ENCODE results near the gene SRA1. TPM values are rescaled to one million over a fixed set of nuclear protein-coding genes. Genes with fewer than 3 reads are reported as not detected.
A peak's percentile ranks its signal among the peaks of the same experiment; 100 is the strongest.

SRA1 gene
- total RNA-seq, 1 experiment from 2014 or later: 54.4 TPM

DNA sequence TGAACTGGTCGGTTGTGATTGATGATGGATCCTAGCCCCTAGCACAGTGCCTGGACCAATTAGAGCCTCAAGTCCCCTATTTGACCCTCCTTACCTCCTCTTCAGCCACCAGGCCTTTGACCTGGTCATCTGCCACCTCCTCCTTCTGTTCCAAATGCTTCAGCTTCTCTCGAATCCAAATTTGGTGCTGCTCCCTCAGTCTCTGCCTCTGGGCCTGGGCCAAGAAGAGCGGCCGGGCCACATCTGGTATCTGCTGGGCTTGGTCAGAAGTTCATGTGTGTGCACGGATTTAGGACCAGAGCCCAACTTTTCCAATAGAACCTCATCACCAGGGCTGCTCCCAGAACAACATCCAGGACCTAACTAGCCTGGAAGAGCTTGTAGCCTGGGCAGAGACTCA is 13.8 kb upstream of the SRA1 start:
- no peak for DNase-seq (ENCODE audit: low read depth)

DNA sequence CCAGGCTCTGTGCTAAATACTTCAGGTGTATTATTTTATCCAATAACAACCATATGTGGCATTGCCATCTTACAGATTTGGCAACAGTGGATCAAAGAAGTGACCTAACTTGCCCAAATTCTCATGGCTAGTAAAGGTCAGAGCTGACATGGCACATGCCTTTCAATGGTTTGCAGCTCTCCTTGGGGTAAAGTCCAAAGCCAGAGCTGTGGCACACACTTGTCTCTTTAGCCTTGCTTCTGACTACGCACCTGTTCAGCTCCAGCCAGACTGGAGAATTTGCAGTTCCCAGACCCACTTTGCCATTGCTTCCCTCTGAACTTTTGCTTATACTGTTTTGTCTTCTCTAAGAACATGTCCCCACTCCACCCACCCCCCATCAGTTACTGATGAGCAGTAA is 13.2 kb upstream of the SRA1 start:
- DNase-seq (ENCODE audit: low read depth): no peak

DNA sequence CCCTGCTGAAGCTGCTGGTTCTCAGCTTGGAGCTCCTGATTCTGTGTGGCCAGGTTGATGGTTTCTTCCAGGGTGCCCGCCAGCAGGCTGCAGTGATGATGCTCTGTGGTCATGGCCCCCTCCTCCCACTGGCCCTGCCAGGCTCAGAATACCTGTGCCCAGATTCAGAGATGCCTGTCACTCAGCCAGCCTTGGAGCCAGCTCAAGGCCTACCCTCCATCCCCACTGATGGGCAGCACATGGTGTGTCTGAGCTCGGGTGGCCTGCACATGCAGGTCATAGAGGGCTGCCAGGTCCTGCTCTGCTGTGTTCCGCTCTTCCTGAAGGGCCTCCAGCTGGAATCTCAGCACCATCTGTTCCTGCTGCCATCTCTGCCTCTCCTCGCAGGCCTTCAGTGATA is 12.8 kb upstream of the SRA1 start:
- DNase-seq (ENCODE audit: low read depth): no peak

DNA sequence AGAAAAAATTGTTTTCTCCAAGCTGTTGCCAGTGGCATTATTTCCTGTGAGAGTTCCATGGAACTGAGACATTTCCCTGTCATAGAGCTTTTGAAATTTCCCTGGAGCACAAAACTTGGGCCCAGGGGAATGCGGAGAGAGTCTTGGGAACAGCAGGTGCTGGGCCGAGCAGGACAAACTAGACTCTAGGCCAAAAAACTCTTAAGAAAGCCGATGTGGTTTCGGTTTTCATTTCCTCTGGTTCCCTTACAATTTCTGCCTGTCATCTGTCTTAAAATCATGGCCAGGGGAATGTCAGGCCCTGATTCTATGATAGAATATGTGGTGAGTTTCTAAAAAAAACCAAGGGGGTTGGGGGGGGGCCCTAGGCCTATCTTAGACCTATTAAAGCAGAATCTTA is 11.9 kb upstream of the SRA1 start:
- no peak for DNase-seq (ENCODE audit: low read depth)

DNA sequence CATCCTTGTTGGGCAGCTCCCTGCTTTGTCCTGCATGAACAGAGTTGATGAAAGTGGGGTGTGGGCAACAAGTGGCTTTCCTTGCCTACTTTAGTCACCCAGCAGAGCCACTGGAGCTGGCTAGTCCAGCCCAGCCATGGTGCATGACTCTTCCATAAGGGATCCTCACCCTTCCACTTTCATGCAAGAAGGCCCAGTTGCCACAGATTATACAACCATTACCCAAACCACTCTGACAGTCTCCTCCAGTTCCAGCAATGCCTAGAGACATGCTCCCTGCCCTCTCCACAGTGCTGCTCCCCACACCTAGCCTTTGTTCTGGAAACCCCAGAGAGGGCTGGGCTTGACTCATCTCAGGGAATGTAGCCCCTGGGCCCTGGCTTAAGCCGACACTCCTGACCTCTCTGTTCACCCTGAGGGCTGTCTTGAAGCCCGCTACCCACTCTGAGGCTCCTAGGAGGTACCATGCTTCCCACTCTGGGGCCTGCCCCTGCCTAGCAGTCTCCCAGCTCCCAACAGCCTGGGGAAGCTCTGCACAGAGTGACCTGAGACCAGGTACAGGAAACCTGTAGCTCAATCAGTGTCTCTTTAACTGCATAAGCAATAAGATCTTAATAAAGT is 11.3 kb upstream of the SRA1 start:
- DNase-seq (ENCODE audit: low read depth): no peak

DNA sequence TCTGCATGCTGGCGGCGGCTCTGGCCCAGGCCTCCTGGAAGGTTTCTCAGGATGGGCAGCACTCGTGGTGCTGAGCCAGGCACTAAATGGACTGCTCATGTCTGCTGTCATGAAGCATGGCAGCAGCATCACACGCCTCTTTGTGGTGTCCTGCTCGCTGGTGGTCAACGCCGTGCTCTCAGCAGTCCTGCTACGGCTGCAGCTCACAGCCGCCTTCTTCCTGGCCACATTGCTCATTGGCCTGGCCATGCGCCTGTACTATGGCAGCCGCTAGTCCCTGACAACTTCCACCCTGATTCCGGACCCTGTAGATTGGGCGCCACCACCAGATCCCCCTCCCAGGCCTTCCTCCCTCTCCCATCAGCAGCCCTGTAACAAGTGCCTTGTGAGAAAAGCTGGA is 10.6 kb upstream of the SRA1 start:
- DNase-seq (ENCODE audit: low read depth): no peak

DNA sequence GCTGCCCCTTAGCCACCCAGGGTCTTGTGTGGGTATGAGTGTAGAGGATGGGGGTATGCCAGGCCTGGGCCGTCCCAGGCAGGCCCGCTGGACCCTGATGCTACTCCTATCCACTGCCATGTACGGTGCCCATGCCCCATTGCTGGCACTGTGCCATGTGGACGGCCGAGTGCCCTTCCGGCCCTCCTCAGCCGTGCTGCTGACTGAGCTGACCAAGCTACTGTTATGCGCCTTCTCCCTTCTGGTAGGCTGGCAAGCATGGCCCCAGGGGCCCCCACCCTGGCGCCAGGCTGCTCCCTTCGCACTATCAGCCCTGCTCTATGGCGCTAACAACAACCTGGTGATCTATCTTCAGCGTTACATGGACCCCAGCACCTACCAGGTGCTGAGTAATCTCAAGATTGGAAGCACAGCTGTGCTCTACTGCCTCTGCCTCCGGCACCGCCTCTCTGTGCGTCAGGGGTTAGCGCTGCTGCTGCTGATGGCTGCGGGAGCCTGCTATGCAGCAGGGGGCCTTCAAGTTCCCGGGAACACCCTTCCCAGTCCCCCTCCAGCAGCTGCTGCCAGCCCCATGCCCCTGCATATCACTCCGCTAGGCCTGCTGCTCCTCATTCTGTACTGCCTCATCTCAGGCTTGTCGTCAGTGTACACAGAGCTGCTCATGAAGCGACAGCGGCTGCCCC is 10.0 kb upstream of the SRA1 start:
- no peak for DNase-seq (ENCODE audit: low read depth)

DNA sequence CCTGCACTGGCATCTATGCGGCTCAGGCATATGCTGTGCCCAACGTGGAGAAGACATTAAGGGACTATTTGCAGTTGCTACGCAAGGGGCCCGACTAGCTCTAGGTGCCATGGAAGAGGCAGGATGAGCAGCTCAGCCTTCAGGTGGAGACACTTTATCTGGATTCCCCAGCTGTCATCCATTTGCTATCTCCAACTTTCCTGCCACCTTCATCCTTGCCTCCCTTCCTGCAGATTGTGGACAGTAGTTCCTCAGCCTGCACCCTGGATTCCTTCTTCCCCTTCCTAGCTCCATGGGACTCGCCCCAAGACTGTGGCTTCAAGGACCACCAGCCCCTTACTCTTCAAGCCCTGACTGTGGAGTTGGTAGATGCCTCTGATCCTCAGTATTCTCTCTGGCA is 9.4 kb upstream of the SRA1 start:
- DNase-seq (ENCODE audit: low read depth): no peak

DNA sequence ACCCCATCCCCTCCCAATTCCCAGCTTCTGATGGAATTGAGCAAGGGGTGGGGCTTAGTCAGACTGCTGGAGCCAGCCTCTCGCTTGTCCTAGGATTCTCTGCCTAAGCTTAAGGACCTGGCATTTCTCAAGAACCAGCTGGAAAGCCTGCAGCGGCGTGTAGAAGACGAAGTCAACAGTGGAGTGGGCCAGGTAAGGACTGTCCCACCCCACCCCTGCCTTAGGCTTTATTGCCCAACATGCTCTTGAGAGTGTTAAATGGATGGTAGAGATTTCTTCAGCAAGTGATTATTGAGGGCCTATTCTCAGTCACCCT is 8.5 kb upstream of the SRA1 start:
- no peak for DNase-seq (ENCODE audit: low read depth)

DNA sequence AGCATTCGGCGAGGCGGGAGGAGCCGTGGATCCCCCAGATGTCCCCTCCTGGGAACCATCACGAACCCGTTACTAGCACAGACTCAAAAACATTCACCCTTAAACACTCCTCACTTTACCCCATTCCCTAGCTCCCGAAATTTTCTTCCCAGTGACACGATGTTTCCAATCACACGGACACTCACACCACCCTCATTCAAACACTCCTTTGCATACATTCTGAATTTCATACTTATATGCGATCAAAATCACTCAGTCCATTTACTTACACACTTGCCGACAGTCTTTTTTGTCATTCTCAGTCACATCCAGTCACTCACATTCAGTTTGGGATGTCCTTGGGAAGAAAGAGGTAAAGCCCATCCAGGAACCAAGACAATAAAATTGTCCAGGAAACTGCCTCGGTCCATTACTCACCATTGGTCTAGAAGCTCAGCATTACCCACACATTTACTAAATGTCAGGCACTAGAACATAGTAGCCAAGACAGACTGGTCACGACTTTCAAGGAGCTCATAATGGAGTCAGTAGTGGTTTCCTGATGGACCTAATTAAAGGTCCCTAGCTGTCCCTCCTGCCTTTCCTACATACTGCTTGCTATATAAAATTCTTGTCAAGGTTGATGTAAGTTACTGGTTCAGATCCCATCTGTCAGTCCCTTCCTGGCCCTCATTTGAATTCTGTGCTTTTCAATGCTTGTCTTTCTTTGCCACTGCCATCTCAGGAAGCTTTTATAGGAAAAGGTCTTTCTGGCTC is 7.9 kb upstream of the SRA1 start:
- no peak for DNase-seq (ENCODE audit: low read depth)

DNA sequence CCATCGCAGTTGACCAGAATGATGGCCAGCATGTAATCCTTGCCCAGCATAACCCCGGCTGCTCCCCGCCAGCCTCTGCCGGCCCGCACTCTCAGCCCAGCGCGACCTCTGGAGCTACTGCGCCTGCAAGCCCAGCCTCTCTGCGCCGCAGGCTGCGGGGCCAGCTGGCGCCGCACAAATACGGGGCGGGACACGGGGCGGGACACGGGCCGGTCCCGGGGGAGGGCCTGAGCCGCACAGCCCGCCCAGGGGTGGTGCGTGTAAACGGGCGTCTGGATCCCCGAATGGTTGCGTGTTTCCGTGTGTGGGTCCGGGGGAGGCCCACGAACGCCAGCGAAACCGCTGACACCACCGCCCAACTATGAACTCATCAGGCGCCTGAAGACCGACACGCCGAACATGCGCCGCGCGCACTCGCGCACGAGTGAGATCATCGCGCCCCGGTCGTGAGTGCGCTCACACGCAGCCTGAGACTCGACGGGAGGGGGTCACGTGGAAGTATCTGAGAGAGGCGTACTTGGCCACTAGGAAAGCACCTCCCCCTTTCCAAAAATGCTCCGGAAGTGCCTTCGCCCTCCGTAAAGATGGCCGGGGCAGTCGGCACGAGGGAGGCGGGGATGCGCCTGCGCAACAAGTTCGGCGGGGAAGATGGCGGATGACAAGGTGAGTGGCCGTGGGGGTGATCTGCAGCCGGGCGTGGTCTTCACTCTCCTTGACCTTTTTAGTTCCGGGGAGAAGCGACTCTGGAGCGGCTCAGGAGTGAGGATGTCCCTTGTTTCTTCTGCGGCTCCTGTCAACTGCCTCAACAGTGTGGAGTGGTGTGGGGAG is 7.1 kb upstream of the SRA1 start, which contains the start of the genes APBB3 and SLC35A4:
TSS of gene APBB3 (minus strand) at position 403 of the 828 bp plus-strand sequence. CDS start at position 50, 353 bp downstream.
TSS of gene SLC35A4 (plus strand) at position 633 of the 828 bp plus-strand sequence. CDS start 2,342 bp downstream, outside the sequence.
- peak; percentile 98 for DNase-seq (ENCODE audit: low read depth)

DNA sequence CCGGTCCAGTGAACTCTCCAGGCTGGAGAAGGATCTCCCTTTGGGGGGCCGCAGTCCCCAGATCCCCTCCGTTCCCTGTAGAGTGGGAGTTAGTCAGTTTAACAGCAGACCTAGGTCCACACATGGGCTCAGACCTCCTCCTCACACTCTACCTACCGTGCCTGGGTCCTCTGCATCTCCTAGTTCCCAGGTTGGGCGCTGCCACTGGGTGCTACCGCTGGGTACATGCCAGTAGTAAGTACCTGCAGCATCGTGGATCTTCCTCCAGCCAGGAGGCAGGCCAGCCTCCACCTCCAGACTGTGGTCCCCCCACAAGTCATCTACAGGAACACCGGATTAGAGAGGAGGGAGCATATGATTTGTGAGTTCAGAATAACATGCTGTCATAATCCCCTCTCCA is 6.3 kb upstream of the SRA1 start:
- DNase-seq (ENCODE audit: low read depth): no peak

DNA sequence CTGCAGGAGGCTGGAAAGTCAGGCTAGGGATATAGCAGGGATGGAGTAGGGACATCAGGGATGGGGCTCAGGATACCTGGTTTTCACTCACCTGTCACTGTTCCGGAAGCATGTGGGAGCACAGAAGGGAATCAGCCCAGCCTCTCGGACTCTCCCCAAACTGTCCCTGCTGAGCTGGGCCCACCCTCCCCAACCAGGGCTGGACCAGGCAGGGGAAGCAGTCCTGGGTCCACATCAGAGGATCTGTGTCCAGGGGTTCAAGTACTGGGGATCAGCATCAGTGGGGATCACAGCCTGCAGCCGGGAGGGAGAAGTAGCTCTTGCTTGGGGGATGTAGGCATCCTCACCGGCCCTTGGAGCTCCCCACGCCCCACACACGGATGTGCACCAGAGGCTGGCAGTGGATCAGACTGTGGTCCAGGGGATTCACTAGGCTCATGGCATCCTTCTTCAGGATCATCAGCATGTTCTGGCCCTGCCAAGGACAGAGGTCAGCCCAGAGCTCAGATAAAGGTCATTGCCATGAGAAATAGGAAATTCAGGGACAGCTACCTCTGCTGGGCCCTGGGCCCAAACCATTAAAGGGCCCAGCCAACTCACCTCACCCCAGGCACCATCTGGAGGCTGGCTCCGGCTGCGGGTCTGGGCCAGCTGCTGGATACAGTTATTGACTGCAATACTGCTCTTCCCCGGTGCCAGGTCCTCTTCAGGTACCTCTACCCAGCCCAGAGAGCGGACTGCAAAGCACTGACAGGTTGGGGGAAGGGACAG is 4.7 kb upstream of the SRA1 start:
- no peak for DNase-seq (ENCODE audit: low read depth)

DNA sequence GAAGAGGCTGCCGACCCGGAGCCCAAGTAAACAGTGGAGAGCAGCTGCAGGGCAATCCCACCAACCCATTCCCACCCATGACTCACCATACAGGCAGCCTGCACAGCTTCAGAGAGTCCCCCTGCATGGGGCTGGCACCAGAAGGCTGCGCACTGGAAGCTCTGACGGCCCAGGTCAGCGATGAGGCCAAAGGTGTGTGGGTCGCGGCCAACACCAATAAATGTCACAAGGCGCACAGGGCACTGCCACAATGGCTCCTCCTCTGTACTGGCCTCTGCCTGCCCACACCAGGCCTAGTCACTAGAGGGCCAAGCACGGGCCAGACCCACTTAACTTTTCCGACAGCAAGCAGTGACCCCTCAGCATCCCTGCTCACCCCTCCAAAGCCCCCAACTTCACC is 3.0 kb upstream of the SRA1 start:
- DNase-seq (ENCODE audit: low read depth): no peak

DNA sequence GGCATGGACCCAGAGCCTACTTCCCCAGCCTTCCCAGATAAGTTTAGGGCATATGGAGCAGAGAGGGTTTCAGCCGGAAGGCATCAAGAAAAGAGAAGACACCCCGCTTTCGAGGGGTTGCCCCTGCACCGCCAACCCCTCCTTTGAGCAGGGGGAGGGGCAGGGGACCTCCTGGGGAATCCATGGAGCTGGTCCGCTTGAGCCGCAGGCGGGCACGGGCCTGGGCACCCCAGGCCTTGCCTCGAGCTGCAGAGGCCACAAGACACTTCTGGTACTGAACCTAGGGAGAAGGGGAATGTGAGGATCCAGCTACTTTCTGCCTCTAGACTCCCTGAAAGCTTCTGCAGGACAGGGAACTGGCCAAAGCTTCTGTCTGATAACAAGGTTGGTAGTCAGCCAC is 1.3 kb upstream of the SRA1 start:
- no peak for DNase-seq (ENCODE audit: low read depth)

DNA sequence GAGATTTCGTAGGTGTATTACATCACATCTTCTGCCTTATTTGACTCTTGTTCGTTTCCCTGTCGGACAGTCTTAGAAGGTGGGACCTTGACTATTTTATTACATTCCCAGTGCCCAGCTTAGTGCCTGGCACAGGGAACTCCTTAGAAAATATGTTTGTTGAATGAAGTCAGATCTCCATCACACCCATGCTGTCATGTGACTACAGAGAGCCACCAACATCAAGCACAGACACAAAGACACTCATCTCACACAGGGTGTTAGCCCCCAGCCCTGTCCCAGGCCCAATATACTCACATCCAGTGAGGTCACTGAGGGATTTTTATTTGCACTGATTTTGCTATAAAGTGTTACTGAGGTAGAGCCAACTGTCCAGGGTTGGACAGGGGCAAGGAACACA is 692 bp upstream of the SRA1 start:
- DNase-seq (ENCODE audit: low read depth): no peak

DNA sequence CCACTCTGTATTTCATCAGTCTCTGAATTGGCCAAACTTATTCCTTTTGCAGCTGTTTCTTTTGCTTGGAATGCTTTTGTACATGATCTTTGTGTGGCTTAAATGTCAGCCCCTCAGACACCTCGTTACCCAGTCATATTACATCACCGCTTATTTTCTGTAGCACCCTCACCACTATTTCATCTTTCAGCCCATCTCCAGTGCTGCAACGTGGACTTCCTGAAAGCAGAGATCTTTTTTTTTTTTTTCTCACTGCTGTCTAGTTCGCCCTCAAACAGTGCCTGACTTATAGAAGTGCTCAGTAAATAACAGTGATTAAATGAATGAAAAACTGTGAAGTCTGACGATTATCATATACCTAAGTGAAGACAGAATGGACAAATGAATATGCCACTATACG is 835 bp downstream of the SRA1 start:
- no peak for DNase-seq (ENCODE audit: low read depth)

DNA sequence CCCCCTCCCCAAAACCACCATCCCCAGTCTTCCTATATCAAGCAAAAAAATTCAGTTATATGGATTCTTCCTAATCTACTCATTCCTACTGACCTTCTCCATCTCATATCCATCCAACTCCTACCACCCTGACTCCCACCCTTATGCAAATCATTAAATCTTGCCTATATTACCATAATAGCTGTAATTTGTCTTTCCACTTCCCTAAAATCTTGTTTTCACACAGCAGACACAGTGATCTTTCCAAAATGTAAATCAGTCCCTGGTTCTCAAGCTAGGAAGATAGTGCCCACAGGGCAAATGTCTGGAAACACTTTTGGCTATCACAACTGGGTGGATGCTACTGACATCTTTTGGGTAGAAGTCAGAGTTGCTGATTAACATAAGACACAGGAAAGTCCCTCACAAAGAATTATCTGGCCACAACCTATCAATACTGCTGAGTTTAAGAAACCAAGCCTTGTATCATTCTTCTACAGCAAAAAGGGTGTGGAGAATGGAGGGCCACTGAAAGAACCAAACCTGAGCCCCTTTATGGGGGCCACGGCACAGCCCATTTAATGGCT is 1.4 kb downstream of the SRA1 start:
- no peak for DNase-seq (ENCODE audit: low read depth)

DNA sequence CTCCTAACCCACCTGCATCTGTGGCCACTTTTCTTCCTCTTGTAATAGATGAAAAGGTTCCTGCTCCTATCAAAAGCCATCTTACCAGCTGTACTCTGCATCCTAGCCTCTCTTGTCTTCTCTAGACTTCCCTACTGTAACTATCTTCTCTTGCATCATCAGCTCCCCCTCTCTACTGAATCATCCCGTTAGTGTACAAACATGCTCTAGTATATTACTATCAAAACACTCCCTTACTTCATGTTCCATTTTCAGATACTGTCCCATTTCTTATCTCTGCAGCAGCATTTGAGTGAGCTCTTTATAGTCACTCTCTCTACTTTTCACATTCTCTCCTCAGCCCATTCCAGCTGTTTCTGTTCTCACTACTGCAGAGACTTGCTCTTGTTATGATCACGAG is 2.8 kb downstream of the SRA1 start:
- DNase-seq (ENCODE audit: low read depth): no peak

DNA sequence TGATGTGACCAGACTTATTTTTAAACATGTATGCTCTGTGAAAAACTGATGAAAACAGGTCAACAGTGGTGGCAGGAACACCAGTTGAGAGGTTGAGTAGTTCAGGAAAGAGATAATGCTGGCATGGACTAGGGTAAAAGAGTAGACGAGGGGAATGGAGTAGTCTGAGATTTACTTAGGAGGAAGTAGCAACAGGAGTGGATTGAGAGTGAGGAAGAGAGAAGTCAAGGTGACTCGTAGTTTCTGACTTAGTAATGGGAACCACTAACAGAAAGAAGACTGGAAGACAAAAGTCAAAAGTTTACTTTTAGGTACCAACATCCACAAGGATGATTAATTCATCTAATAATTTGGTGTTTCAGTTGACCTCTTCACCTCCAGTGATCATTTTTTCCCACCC is 3.6 kb downstream of the SRA1 start:
- DNase-seq (ENCODE audit: low read depth): peak; percentile 55

DNA sequence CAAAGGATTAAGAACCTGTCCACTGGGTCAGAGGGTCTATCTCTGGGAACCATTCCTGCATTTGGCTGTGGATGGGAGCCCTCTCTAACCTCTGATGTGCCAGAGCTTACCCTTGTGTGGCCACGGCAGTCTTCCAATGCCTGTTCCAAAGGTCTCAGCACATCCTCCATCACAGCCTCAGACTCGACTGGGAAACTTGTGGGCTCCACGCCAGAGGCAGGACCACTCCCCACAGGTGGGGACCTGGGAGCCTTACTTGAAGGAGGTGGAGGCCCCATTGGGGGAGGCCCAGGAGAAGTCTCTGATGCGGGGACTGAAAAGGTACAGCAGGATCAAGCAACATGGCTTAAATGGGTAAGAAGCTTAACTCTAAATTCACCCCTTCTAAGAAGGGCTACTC is 5.4 kb downstream of the SRA1 start:
- DNase-seq (ENCODE audit: low read depth): no peak

All from HT1080 (cell line).